ENCODE data around the gene EMC7. TPM values are rescaled to one million over a fixed set of nuclear protein-coding genes. Genes with fewer than 3 reads are reported as not detected.

EMC7 gene
- total and polyA plus RNA-seq, 2 of the 4 experiments (the other 2 are of a cell fraction) = 46.6 to 76.4 TPM

DNA sequence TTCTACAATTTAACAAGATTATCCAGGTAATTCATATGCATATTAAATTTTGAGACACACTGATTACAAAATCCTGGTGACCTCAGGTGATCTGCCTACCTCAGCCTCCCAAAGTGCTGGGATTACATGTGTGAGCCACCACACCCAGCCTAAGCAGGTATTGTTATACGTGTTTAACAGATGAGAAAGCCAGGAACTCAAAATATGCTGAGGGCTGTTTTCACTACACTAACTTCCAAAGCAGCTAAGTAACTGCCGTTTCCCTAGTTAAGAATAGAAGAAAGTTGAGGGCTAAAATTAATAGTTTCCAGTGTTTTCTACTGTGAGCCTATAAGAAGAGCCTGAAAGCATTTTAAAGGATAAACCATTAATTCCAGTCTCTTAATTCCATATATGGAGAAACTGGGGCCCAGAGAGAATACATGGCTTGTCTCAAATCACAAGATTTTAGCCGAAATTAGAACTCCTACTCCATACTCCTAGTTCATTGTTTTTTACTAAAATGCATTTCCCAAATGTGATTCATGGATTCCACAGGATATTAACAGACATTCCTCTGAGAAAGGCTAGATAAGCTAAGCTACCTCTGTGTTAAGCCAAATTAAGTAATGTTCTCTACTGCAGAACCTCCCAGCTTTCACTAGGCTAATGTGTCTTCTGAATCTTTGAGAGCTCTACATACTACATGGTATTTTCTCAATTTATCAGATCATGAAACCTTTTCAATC lies 45.6 kb downstream of the EMC7 start:
- DNase-seq (peak; percentile 85), ATAC-seq (ENCODE audit: low read depth) (peak; percentile 89)
- Histone ChIP-seq H4K5ac (ENCODE audit: low read depth, low read length) (peak overlapping the region; percentile 96), H2AK9ac (replicated peaks; ENCODE audit: low read depth, low read length, poor library complexity) (no peak overlapping the region), H4K8ac (ENCODE audit: low read depth in 2 of 2, low read length in 2 of 2) (peak overlapping the region; percentile 92 to 94), H3K27ac (ENCODE audit: insufficient read depth, low read length) (peak overlapping the region; percentile 100), H3K79me1 (ENCODE audit: low read depth in 1 of 2, low read length in 2 of 2) (no peaks in the 10 kb centered on the region), H3K18ac (ENCODE audit: low read depth, low read length) (peak overlapping the region; percentile 99), H3K27me3 (ENCODE audit: control insufficient read depth, insufficient read depth, low read length) (no peaks in the 10 kb centered on the region), H2BK5ac (ENCODE audit: low read depth, low read length, poor library complexity, severe bottlenecking) (peak overlapping the region; percentile 93), H2BK20ac (ENCODE audit: low read depth, low read length) (peak overlapping the region; percentile 99), H3K4me1 (ENCODE audit: control insufficient read depth, insufficient read depth, low read length) (peaks cover 7% of the 10 kb centered on the region), H3K36me3 (ENCODE audit: control insufficient read depth, insufficient read depth, low read length) (no peaks in the 10 kb centered on the region), H2BK120ac (ENCODE audit: low read depth, low read length) (peak overlapping the region; percentile 96), H2AK5ac (ENCODE audit: low read depth, low read length) (peak overlapping the region; percentile 94), H3K9me3 (ENCODE audit: control insufficient read depth, insufficient read depth, low read length) (no peaks in the 10 kb centered on the region), H3K9ac (ENCODE audit: low read depth, low read length) (peak overlapping the region; percentile 93), H2AFZ (replicated peaks; ENCODE audit: low read length, poor library complexity) (peak overlapping the region; percentile 80), H4K20me1 (ENCODE audit: insufficient read depth, low read length) (no peaks in the 10 kb centered on the region), H3K4me3 (ENCODE audit: insufficient read depth, low read depth, low read length) (no peak overlapping the region), H3K14ac (replicated peaks; ENCODE audit: low read depth, low read length) (peak overlapping the region; percentile 95), H3K23ac (ENCODE audit: low read depth, low read length) (peak overlapping the region; percentile 87), H4K91ac (ENCODE audit: insufficient read depth, low read depth, low read length) (peak overlapping the region; percentile 97), H3K4me2 (ENCODE audit: low read depth, low read length) (peak overlapping the region; percentile 58), H3K56ac (ENCODE audit: extremely low read depth, insufficient read depth, low read length) (peak overlapping the region; percentile 79), H3K4ac (ENCODE audit: low read depth, low read length) (peak overlapping the region; percentile 98), H2BK15ac (ENCODE audit: low read depth, low read length) (peak overlapping the region; percentile 99), H3K9me1 (ENCODE audit: insufficient read depth, low read length) (peaks cover 6% of the 10 kb centered on the region)
- dilution Hi-C loops (cut with HindIII; ENCODE audit: low sequenced_read_pairs, unreplicated experiment) = no loop called here
- ChIA-PET POLR2A (ENCODE audit: unreplicated experiment) (no interaction called here), CTCF (interaction anchor here (1.1 kb wide), 1 partner anchor 153 kb away, joined by 4 read pairs; no protein-coding TSS in a partner anchor)
- BruUV-seq (replicated peaks) = no TSS peak
- intact Hi-C loops (cut with micrococcal nuclease) = no loop called here
- no CpG with 5 or more reads among the region's 3 CpGs for WGBS, 2 experiments (ENCODE audit: extremely low coverage in 2 of 2, insufficient read length in 1 of 2)
- in situ Hi-C loops (cut with MboI; ENCODE audit: low sequenced_read_pairs) = no loop called here
- TF ChIP-seq SMC3 (IDR thresholded peaks at IDR 0.05; ENCODE audit: low read depth, low read length) (no peak), CEBPB (IDR thresholded peaks at IDR 0.05; ENCODE audit: low read depth, low read length) (peak; percentile 28; the same call in 1 of the 2 replicates), BHLHE40 (IDR thresholded peaks at IDR 0.05; ENCODE audit: low read depth, low read length) (no peak), CHD1 (IDR thresholded peaks at IDR 0.05; ENCODE audit: low read depth, low read length) (no peak), POLR2A (IDR thresholded peaks at IDR 0.05; ENCODE audit: low read depth, low read length) (no peak)
- TF ChIP-seq, protein P1, sequence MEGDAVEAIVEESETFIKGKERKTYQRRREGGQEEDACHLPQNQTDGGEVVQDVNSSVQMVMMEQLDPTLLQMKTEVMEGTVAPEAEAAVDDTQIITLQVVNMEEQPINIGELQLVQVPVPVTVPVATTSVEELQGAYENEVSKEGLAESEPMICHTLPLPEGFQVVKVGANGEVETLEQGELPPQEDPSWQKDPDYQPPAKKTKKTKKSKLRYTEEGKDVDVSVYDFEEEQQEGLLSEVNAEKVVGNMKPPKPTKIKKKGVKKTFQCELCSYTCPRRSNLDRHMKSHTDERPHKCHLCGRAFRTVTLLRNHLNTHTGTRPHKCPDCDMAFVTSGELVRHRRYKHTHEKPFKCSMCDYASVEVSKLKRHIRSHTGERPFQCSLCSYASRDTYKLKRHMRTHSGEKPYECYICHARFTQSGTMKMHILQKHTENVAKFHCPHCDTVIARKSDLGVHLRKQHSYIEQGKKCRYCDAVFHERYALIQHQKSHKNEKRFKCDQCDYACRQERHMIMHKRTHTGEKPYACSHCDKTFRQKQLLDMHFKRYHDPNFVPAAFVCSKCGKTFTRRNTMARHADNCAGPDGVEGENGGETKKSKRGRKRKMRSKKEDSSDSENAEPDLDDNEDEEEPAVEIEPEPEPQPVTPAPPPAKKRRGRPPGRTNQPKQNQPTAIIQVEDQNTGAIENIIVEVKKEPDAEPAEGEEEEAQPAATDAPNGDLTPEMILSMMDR (conservative IDR thresholded peaks at IDR 0.05; ENCODE audit: low read depth, low read length) = no peak
- TF ChIP-seq, protein P2, sequence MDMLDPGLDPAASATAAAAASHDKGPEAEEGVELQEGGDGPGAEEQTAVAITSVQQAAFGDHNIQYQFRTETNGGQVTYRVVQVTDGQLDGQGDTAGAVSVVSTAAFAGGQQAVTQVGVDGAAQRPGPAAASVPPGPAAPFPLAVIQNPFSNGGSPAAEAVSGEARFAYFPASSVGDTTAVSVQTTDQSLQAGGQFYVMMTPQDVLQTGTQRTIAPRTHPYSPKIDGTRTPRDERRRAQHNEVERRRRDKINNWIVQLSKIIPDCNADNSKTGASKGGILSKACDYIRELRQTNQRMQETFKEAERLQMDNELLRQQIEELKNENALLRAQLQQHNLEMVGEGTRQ (IDR thresholded peaks at IDR 0.05; ENCODE audit: low read depth, low read length) = no peak
